Ramos (cell line): ENCODE results near the gene RANBP3L.

Experiments used
- in situ Hi-C: fragments of 300-500 bp; cut with MboI; formaldehyde crosslinking; loops from one replicate; pipeline ENCODE4 v1.14.3; 2022; ENCODE audit warnings: low sequenced_read_pairs; ENCODE audit not compliant: unreplicated experiment

Gene RANBP3L

GRCh38 chr5:36246036-36246800 is 55.5 kb downstream of the RANBP3L start:
- in situ Hi-C loops: no loop called here

- in situ Hi-C loops: no loop called here
Observed at GRCh38 chr5:36244076-36244475, 57.6 kb downstream of the RANBP3L start.

- in situ Hi-C loops: no loop called here
Observed at GRCh38 chr5:36243653-36244052, 58.0 kb downstream of the RANBP3L start.

GRCh38 chr5:36242534-36243485 is 58.9 kb downstream of the RANBP3L start:
- in situ Hi-C loops: no loop called here

- in situ Hi-C loops: no loop called here
Observed at GRCh38 chr5:36241631-36242533, 59.8 kb downstream of the RANBP3L start, which contains the start of gene NADK2. NADK2 (minus strand) TSS chr5:36241925; CDS start chr5:36241798, 127 bp downstream.

GRCh38 chr5:36240779-36241630 is 60.7 kb downstream of the RANBP3L start:
- in situ Hi-C loops: no loop called here

- in situ Hi-C loops: no loop called here
Observed at GRCh38 chr5:36239370-36240293, 62.1 kb downstream of the RANBP3L start.

- in situ Hi-C loops: no loop called here
Observed at GRCh38 chr5:36238502-36239295, 63.0 kb downstream of the RANBP3L start.

GRCh38 chr5:36237751-36238150 is 64.0 kb downstream of the RANBP3L start:
- in situ Hi-C loops: no loop called here

- in situ Hi-C loops: no loop called here
Observed at GRCh38 chr5:36236801-36237200, 64.9 kb downstream of the RANBP3L start.

- in situ Hi-C loops: no loop called here
Observed at GRCh38 chr5:36232533-36232932, 69.2 kb downstream of the RANBP3L start.

- in situ Hi-C loops: no loop called here
Observed at GRCh38 chr5:36230151-36230790, 71.4 kb downstream of the RANBP3L start.

- in situ Hi-C loops: no loop called here
Observed at GRCh38 chr5:36228505-36228904, 73.2 kb downstream of the RANBP3L start.

GRCh38 chr5:36227046-36227445 is 74.7 kb downstream of the RANBP3L start:
- in situ Hi-C loops: no loop called here

- in situ Hi-C loops: no loop called here
Observed at GRCh38 chr5:36222620-36223019, 79.1 kb downstream of the RANBP3L start.

GRCh38 chr5:36217988-36218387 is 83.7 kb downstream of the RANBP3L start:
- in situ Hi-C loops: no loop called here

GRCh38 chr5:36217567-36217966 is 84.1 kb downstream of the RANBP3L start:
- in situ Hi-C loops: no loop called here
